Activated naive CD4-positive, alpha-beta T cell (primary cell): ENCODE results near the gene EGR4.

Experiments used
- DNase-seq, 4 experiments: peaks; one replicate each; lab custom pipeline; 2025; lab: John Stamatoyannopoulos, UW

The EGR4 gene

GRCh38 chr2:73290049-73290839, 3.1 kb downstream of the EGR4 start:
- peak in 1 of 4 experiments; percentile 16 for DNase-seq

- DNase-seq = no peak
Measured at GRCh38 chr2:73289304-73289703, 4.0 kb downstream of the EGR4 start.

- no peak for DNase-seq
Measured at GRCh38 chr2:73286134-73286655, 7.2 kb downstream of the EGR4 start.

- no peak for DNase-seq
Measured at GRCh38 chr2:73285159-73285739, 8.1 kb downstream of the EGR4 start.

- DNase-seq = peak in 3 of 4 experiments; percentile 40 to 66 (median 46)
Measured at GRCh38 chr2:73284296-73285158, 8.8 kb downstream of the EGR4 start, which contains the start of gene FBXO41. Gene FBXO41, minus strand, starts transcription at chr2:73284478. Its CDS starts 14,848 bp downstream, at chr2:73269630.

GRCh38 chr2:73283545-73284295, 9.6 kb downstream of the EGR4 start:
- DNase-seq = no peak

- no peak for DNase-seq
Measured at GRCh38 chr2:73282924-73283544, 10.3 kb downstream of the EGR4 start.

GRCh38 chr2:73281244-73281643, 12.1 kb downstream of the EGR4 start:
- DNase-seq = no peak

- DNase-seq = no peak
Measured at GRCh38 chr2:73279852-73280251, 13.5 kb downstream of the EGR4 start.

- no peak for DNase-seq
Measured at GRCh38 chr2:73272270-73272669, 21.1 kb downstream of the EGR4 start.

- DNase-seq = no peak
Measured at GRCh38 chr2:73269686-73270465, 23.5 kb downstream of the EGR4 start.

GRCh38 chr2:73268830-73269685, 24.3 kb downstream of the EGR4 start:
- DNase-seq = peak in 3 of 4 experiments; percentile 36 to 77 (median 53)

- DNase-seq = no peak
Measured at GRCh38 chr2:73268366-73268829, 24.9 kb downstream of the EGR4 start.

GRCh38 chr2:73267008-73267407, 26.3 kb downstream of the EGR4 start:
- no peak for DNase-seq

- no peak for DNase-seq
Measured at GRCh38 chr2:73266061-73266901, 27.1 kb downstream of the EGR4 start.

- no peak for DNase-seq
Measured at GRCh38 chr2:73265298-73266060, 27.9 kb downstream of the EGR4 start.

GRCh38 chr2:73264783-73265182, 28.6 kb downstream of the EGR4 start:
- DNase-seq = no peak

GRCh38 chr2:73264332-73264606, 29.1 kb downstream of the EGR4 start:
- no peak for DNase-seq
